IMR-90 (cell line): ENCODE data around the gene WNT2B. TPM values are rescaled to one million over a fixed set of nuclear protein-coding genes. Genes with fewer than 3 reads are reported as not detected.

Experiments used
- ATAC-seq: fragments of 200-7000 bp; cut with Tn5 transposase; 2 replicates; pipeline ENCODE4 v1.9.1; 2020; ENCODE audit warnings: low read depth, mild to moderate bottlenecking, moderate library complexity
- BruUV-seq: library from RNA; stranded (reverse); fragments of 400-500 nt; replicated peaks from 2 replicates; lab custom pipeline; 2021; lab: Mats Ljungman, UMichigan
- CTCF ChIA-PET: fragments of 300-600 bp; formaldehyde crosslinking; extraction: SDS; loops from one replicate; lab custom pipeline; 2021; ENCODE audit warnings: antibody characterized with exemption; lab: Yijun Ruan, JAX
- POLR2A ChIA-PET: fragments of 300-600 bp; sonication (Branson Sonifier 250); formaldehyde crosslinking; loops from one replicate; lab custom pipeline; 2022; ENCODE audit warnings: antibody characterized with exemption; ENCODE audit not compliant: unreplicated experiment; lab: Charles Lee
- DNase-seq: peaks from one replicate; pipeline ENCODE4 v3.0.0; 2013
- H2AFZ ChIP-seq: replicated peaks from 2 replicates; pipeline ENCODE3; 2013; ENCODE audit warnings: low read length, mild to moderate bottlenecking; ENCODE audit not compliant: poor library complexity
- H2AK5ac ChIP-seq: 2 replicates; pipeline ENCODE4 v1.6.1; 2013; ENCODE audit warnings: low read depth, low read length, inconsistent platforms
- H2AK9ac ChIP-seq: replicated peaks from 2 replicates; pipeline ENCODE3; 2013; ENCODE audit warnings: mild to moderate bottlenecking, low read depth, low read length, moderate library complexity; ENCODE audit not compliant: poor library complexity
- H2BK120ac ChIP-seq: 2 replicates; pipeline ENCODE4 v1.6.1; 2013; ENCODE audit warnings: low read depth, low read length, inconsistent platforms
- H2BK15ac ChIP-seq: 3 replicates; pipeline ENCODE4 v1.6.1; 2013; ENCODE audit warnings: low read depth, low read length, inconsistent platforms
- H2BK20ac ChIP-seq: 2 replicates; pipeline ENCODE4 v1.6.1; 2013; ENCODE audit warnings: low read depth, mild to moderate bottlenecking, inconsistent platforms, low read length, moderate library complexity
- H2BK5ac ChIP-seq: 2 replicates; pipeline ENCODE4 v1.6.1; 2013; ENCODE audit warnings: mild to moderate bottlenecking, low read depth, low read length, inconsistent platforms; ENCODE audit not compliant: poor library complexity, severe bottlenecking
- H3K14ac ChIP-seq: replicated peaks from 2 replicates; pipeline ENCODE4 v1.6.1; 2013; ENCODE audit warnings: low read depth, low read length, inconsistent platforms
- H3K18ac ChIP-seq: 2 replicates; pipeline ENCODE4 v1.6.1; 2013; ENCODE audit warnings: low read depth, low read length, control low read depth
- H3K23ac ChIP-seq: 2 replicates; pipeline ENCODE4 v1.6.1; 2013; ENCODE audit warnings: low read depth, low read length, inconsistent platforms
- H3K27ac ChIP-seq: 2 replicates; pipeline ENCODE4 v1.5.1; 2013; ENCODE audit warnings: mild to moderate bottlenecking, control low read depth, low read length; ENCODE audit not compliant: insufficient read depth
- H3K27me3 ChIP-seq: 2 replicates; pipeline ENCODE4 v1.6.1; 2013; ENCODE audit warnings: low read length; ENCODE audit not compliant: control insufficient read depth, insufficient read depth
- H3K36me3 ChIP-seq: 2 replicates; pipeline ENCODE4 v1.6.1; 2013; ENCODE audit warnings: low read length, mixed read lengths; ENCODE audit not compliant: control insufficient read depth, insufficient read depth
- H3K4ac ChIP-seq: 2 replicates; pipeline ENCODE4 v1.6.1; 2013; ENCODE audit warnings: low read depth, low read length, inconsistent platforms
- H3K4me1 ChIP-seq: 2 replicates; pipeline ENCODE4 v1.6.1; 2013; ENCODE audit warnings: low read length, mixed read lengths; ENCODE audit not compliant: control insufficient read depth, insufficient read depth
- H3K4me2 ChIP-seq: 2 replicates; pipeline ENCODE4 v1.6.1; 2013; ENCODE audit warnings: low read depth, mild to moderate bottlenecking, control low read depth, low read length, moderate library complexity
- H3K4me3 ChIP-seq: 2 replicates; pipeline ENCODE4 v1.5.1; 2013; ENCODE audit warnings: low read depth, mild to moderate bottlenecking, control low read depth, low read length, moderate library complexity; ENCODE audit not compliant: insufficient read depth
- H3K56ac ChIP-seq: 2 replicates; pipeline ENCODE4 v1.6.1; 2013; ENCODE audit warnings: low read length, inconsistent platforms; ENCODE audit not compliant: insufficient read depth; ENCODE audit errors: extremely low read depth
- H3K79me1 ChIP-seq, 2 experiments: 2 replicates each; pipeline ENCODE4 v1.6.1; 2013; ENCODE audit warnings: low read length in 2 of 2, inconsistent platforms in 1 of 2, low read depth in 1 of 2
- H3K9ac ChIP-seq: 2 replicates; pipeline ENCODE4 v1.6.1; 2013; ENCODE audit warnings: low read depth, low read length, control low read depth
- H3K9me1 ChIP-seq: 2 replicates; pipeline ENCODE4 v1.6.1; 2013; ENCODE audit warnings: low read length, inconsistent platforms; ENCODE audit not compliant: insufficient read depth
- H3K9me3 ChIP-seq: 2 replicates; pipeline ENCODE4 v1.6.1; 2013; ENCODE audit warnings: low read length; ENCODE audit not compliant: control insufficient read depth, insufficient read depth
- H4K20me1 ChIP-seq: 2 replicates; pipeline ENCODE4 v1.6.1; 2013; ENCODE audit warnings: low read length, inconsistent platforms; ENCODE audit not compliant: insufficient read depth
- H4K5ac ChIP-seq: 2 replicates; pipeline ENCODE4 v1.6.1; 2013; ENCODE audit warnings: mild to moderate bottlenecking, low read depth, low read length, control low read depth
- H4K8ac ChIP-seq, 2 experiments: 2 replicates each; pipeline ENCODE4 v1.6.1; 2013; ENCODE audit warnings: low read depth in 2 of 2, low read length in 2 of 2, control low read depth in 1 of 2, inconsistent platforms in 1 of 2
- H4K91ac ChIP-seq: 2 replicates; pipeline ENCODE4 v1.6.1; 2013; ENCODE audit warnings: low read depth, low read length, inconsistent platforms; ENCODE audit not compliant: insufficient read depth
- BHLHE40 ChIP-seq: fragments of 150-350 bp; IDR thresholded peaks from 2 replicates; pipeline ENCODE4 v1.6.1; 2016; ENCODE audit warnings: mild to moderate bottlenecking, low read depth, low read length
- WGBS, 2 experiments: methylation state at CpG; one replicate each; pipeline versions ENCODE4 v1.1.5 to v1.1.7; 2013; ENCODE audit warnings: missing lambda C conversion rate in 2 of 2; ENCODE audit not compliant: insufficient read length in 1 of 2; ENCODE audit errors: extremely low coverage in 2 of 2; 5-methylcytosine and 5-hydroxymethylcytosine counted together
- dilution Hi-C: fragments of 300-500 bp; cut with HindIII; formaldehyde crosslinking; loops from one replicate; pipeline ENCODE4 v1.14.3; 2018; ENCODE audit warnings: low sequenced_read_pairs; ENCODE audit not compliant: unreplicated experiment
- in situ Hi-C: fragments of 300-500 bp; cut with MboI; formaldehyde crosslinking; loops from 3 replicates; pipeline ENCODE4 v1.14.3; 2019; ENCODE audit warnings: low sequenced_read_pairs, inconsistent platforms, mixed read lengths
- intact Hi-C: fragments of 100-400 bp; cut with micrococcal nuclease; formaldehyde crosslinking; loops from 2 replicates; pipeline ENCODE4 v1.10.0; 2022
- polyA plus RNA-seq, 3 experiments: library from polyadenylated mRNA; depleted of rRNA; stranded (reverse); fragments of >200 nt; gene quantifications; 2 replicates each; pipeline ENCODE4 v1.2.3, GENCODE V29; 2012; ENCODE audit warnings: low replicate concordance in 1 of 3
- total RNA-seq: library from RNA; depleted of rRNA; stranded (reverse); fragments of >200 nt; gene quantifications from 2 replicates; pipeline ENCODE4 v1.2.3, GENCODE V29; 2012

The WNT2B gene
- total and polyA plus RNA-seq, 2 of the 4 experiments (the other 2 are of a cell fraction): 0.50 to 0.54 TPM

DNA sequence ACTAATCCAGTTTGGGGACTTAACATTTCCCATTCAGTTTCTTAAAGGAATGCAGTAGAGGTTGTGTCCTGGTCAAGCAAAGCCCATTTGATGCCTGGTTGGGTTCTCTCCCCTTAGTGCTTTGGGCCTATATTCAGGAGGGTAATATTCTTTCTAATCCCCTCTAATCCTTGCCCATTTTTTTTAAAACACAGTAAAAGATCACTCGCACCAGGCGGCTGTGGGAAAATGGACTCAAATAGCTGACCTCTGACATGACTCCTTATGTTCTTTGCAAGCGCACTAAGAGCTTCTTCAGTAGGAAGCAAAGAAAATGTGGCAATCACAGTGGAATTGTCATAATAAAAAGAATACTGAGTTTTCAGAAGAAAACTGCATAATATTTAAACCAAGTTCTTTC lies 49.9 kb downstream of the WNT2B start:
- BruUV-seq: no TSS peak
- H3K9me1 ChIP-seq: no peaks in the 10 kb centered on the region
- H4K8ac ChIP-seq: no peak overlapping the region
- no peak overlapping the region for H3K14ac ChIP-seq
- no peaks in the 10 kb centered on the region for H3K27me3 ChIP-seq
- H2AFZ ChIP-seq: no peak overlapping the region
- peak overlapping the region; percentile 0; the same call in 1 of the 3 replicates for H2BK15ac ChIP-seq
- peaks cover 6% of the 10 kb centered on the region for H3K36me3 ChIP-seq
- H3K23ac ChIP-seq: no peak overlapping the region
- H3K56ac ChIP-seq: no peak overlapping the region
- no peak overlapping the region for H2BK120ac ChIP-seq
- H3K79me1 ChIP-seq: no peaks in the 10 kb centered on the region
- no peak overlapping the region for H4K91ac ChIP-seq
- H2BK5ac ChIP-seq: no peak overlapping the region
- no peak overlapping the region for H3K4me3 ChIP-seq
- no peak overlapping the region for H3K27ac ChIP-seq
- no peak for TF ChIP-seq BHLHE40
- H4K5ac ChIP-seq: no peak overlapping the region
- H2AK9ac ChIP-seq: no peak overlapping the region
- H3K4me2 ChIP-seq: no peak overlapping the region
- ATAC-seq (no peak), DNase-seq (no peak)
- no peak overlapping the region for H2BK20ac ChIP-seq
- H4K20me1 ChIP-seq: no peaks in the 10 kb centered on the region
- in situ Hi-C loops (no loop called here), dilution Hi-C loops (no loop called here), intact Hi-C loops (no loop called here)
- H3K9ac ChIP-seq: no peak overlapping the region
- no CpG with 5 or more reads among the region's 3 CpGs for WGBS, 2 experiments
- H3K9me3 ChIP-seq: no peaks in the 10 kb centered on the region
- CTCF ChIA-PET: no interaction called here
- H3K4me1 ChIP-seq: no peaks in the 10 kb centered on the region
- no peak overlapping the region for H3K4ac ChIP-seq
- no peak overlapping the region for H3K18ac ChIP-seq
- POLR2A ChIA-PET: no interaction called here
- H2AK5ac ChIP-seq: no peak overlapping the region
